Esophagus (tissue), 2 donors: ENCODE results near the gene ZBTB48. TPM values are rescaled to one million over a fixed set of nuclear protein-coding genes. Genes with fewer than 3 reads are reported as not detected.

Experiments
- H3K27ac ChIP-seq, 2 donors: one replicate each; pipeline ENCODE4 v1.5.1; 2013; ENCODE audit warnings: low read depth in 2 of 2, mild to moderate bottlenecking in 2 of 2, inconsistent platforms in 1 of 2, low read length in 1 of 2, moderate library complexity in 1 of 2
- H3K27me3 ChIP-seq, 2 donors: one replicate each; pipeline ENCODE4 v1.6.1; 2013; ENCODE audit warnings: low read length in 2 of 2, control low read depth in 1 of 2, mild to moderate bottlenecking in 1 of 2; ENCODE audit not compliant: insufficient read depth in 2 of 2, control insufficient read depth in 1 of 2
- H3K36me3 ChIP-seq, 2 donors: one replicate each; pipeline ENCODE4 v1.6.1; 2013; ENCODE audit warnings: low read length in 1 of 2; ENCODE audit not compliant: control insufficient read depth in 2 of 2, insufficient read depth in 2 of 2
- H3K4me1 ChIP-seq, 2 donors: one replicate each; pipeline ENCODE4 v1.6.1; 2013; ENCODE audit warnings: low read length in 1 of 2; ENCODE audit not compliant: control insufficient read depth in 2 of 2, insufficient read depth in 2 of 2
- H3K4me3 ChIP-seq, 2 donors: one replicate each; pipeline ENCODE4 v1.5.1; 2013; ENCODE audit warnings: low read length in 2 of 2, mild to moderate bottlenecking in 2 of 2, low read depth in 1 of 2, moderate library complexity in 1 of 2
- H3K9me3 ChIP-seq, 2 donors: one replicate each; pipeline ENCODE4 v1.6.1; 2013; ENCODE audit warnings: mild to moderate bottlenecking in 2 of 2, low read depth in 1 of 2, low read length in 1 of 2, moderate library complexity in 1 of 2; ENCODE audit not compliant: control insufficient read depth in 2 of 2, insufficient read depth in 1 of 2
- WGBS, 2 donors: extraction: QIAGEN DNeasy Blood & Tissue Kit; methylation state at CpG; one replicate each; pipeline ENCODE4 v1.1.7; 2013; 5-methylcytosine and 5-hydroxymethylcytosine counted together
- polyA plus RNA-seq, 2 donors: library from polyadenylated mRNA; stranded (reverse); fragments of 200-250 nt; gene quantifications; one replicate each; pipeline ENCODE4 v1.2.3, GENCODE V29; 2013
- donor health status: healthy with polysubstance abuse.
- donor health status: Bipolar disorder and iron deficiency.

The ZBTB48 gene
- polyA plus RNA-seq, 2 donors = 16.2 to 42.7 TPM

GRCh38 chr1:6581561-6582305, 1.9 kb downstream of the ZBTB48 start:
- WGBS, 2 donors = 59 to 66% methylated on average over 10 of the region's 10 CpGs
- Histone ChIP-seq H3K9me3 (no peaks in the 10 kb centered on the region), H3K27ac (peak overlapping the region in 1 of 2 donors; percentile 53), H3K36me3 (peaks cover 0 to 3% of the 10 kb centered on the region in 2 donors), H3K4me1 (peaks cover 9 to 12% of the 10 kb centered on the region in 2 donors), H3K27me3 (no peaks in the 10 kb centered on the region), H3K4me3 (no peak overlapping the region)

GRCh38 chr1:6582370-6582769, 2.6 kb downstream of the ZBTB48 start:
- Histone ChIP-seq H3K27me3 (no peaks in the 10 kb centered on the region), H3K4me3 (no peak overlapping the region), H3K9me3 (no peaks in the 10 kb centered on the region), H3K36me3 (peaks cover 0 to 3% of the 10 kb centered on the region in 2 donors), H3K4me1 (peaks cover 12 to 15% of the 10 kb centered on the region in 2 donors), H3K27ac (peak overlapping the region in 1 of 2 donors; percentile 53)
- WGBS, 2 donors = 68 to 81% methylated on average over 1 of the region's 1 CpG

- H3K4me3 ChIP-seq = no peak overlapping the region
- H3K27ac ChIP-seq = no peak overlapping the region
- H3K9me3 ChIP-seq = no peaks in the 10 kb centered on the region
- peaks cover 5 to 16% of the 10 kb centered on the region in 2 donors for H3K36me3 ChIP-seq
- WGBS, 2 donors = 65 to 68% methylated on average over 21 of the region's 21 CpGs
- peaks cover 17 to 31% of the 10 kb centered on the region in 2 donors for H3K4me1 ChIP-seq
- no peaks in the 10 kb centered on the region for H3K27me3 ChIP-seq
Measured at GRCh38 chr1:6584126-6585080, 4.6 kb downstream of the ZBTB48 start.

- 75 to 76% methylated on average over 12 of the region's 12 CpGs for WGBS, 2 donors
- no peaks in the 10 kb centered on the region for H3K9me3 ChIP-seq
- no peak overlapping the region for H3K27ac ChIP-seq
- H3K4me1 ChIP-seq = peaks cover 16 to 31% of the 10 kb centered on the region in 2 donors
- peaks cover 5 to 24% of the 10 kb centered on the region in 2 donors for H3K36me3 ChIP-seq
- no peaks in the 10 kb centered on the region for H3K27me3 ChIP-seq
- no peak overlapping the region for H3K4me3 ChIP-seq
Measured at GRCh38 chr1:6585081-6585722, 5.4 kb downstream of the ZBTB48 start.

- Histone ChIP-seq H3K27ac (no peak overlapping the region), H3K27me3 (no peaks in the 10 kb centered on the region), H3K9me3 (no peaks in the 10 kb centered on the region), H3K4me3 (no peak overlapping the region), H3K4me1 (peaks cover 16 to 26% of the 10 kb centered on the region in 2 donors), H3K36me3 (peaks cover 5 to 27% of the 10 kb centered on the region in 2 donors)
- 74 to 88% methylated on average over 7 of the region's 7 CpGs for WGBS, 2 donors
Measured at GRCh38 chr1:6585841-6586240, 6.0 kb downstream of the ZBTB48 start.

DNA sequence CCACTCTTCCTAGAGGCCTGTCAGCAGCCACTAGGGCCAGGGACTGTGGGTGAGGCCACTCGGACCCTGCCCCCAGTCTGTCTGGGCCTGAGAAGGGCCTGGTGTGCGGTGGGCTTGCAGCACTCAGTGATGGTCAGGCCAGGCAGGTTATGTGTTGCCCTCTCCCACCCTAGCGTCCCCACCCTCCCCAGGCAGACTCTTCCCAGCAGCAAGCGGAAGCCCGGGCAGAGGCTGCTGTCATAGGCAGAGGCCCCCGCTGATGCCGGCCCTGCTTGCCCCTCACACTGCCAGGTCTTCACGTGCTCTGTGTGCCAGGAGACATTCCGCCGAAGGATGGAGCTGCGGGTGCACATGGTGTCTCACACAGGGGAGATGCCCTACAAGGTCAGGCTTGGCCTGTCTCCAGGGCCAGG, 6.6 kb downstream of the ZBTB48 start:
- no peaks in the 10 kb centered on the region for H3K9me3 ChIP-seq
- H3K27ac ChIP-seq = no peak overlapping the region
- WGBS, 2 donors = 67 to 71% methylated on average over 11 of the region's 11 CpGs
- peaks cover 7 to 32% of the 10 kb centered on the region in 2 donors for H3K36me3 ChIP-seq
- H3K27me3 ChIP-seq = no peaks in the 10 kb centered on the region
- peaks cover 16 to 25% of the 10 kb centered on the region in 2 donors for H3K4me1 ChIP-seq
- H3K4me3 ChIP-seq = no peak overlapping the region

DNA sequence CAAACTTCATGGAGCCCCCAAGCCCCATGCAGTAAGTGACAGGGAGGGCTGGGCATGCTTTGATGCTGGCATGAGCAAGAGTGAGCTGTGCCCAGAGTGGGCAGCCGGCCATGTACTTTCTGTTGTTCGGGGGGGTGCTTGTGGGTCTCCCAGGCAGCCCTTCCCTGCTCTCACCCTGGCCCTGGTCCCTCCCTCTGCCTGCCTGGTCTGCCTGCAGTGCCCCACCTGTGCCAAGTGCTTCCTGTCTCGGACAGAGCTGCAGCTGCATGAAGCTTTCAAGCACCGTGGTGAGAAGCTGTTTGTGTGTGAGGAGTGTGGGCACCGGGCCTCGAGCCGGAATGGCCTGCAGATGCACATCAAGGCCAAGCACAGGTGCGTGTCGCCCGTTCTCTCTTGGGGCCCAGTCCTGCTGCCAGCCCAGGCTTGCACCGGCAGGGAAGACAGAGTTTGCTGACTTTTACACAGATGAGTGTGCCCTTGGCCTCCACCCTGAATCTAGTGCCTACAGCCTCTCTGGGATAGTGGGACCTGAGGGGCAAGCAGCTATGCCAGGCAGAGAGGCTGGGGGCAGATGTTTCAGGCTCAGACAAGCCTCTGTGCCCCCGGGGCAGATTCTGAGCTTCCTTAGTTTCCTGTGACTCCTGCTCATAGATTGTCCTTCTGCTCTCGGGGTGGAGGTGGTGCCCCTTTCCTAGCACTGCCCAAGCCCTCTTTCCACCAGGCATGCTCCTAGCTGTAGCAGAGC, 7.6 kb downstream of the ZBTB48 start:
- WGBS, 2 donors = 34 to 42% methylated on average over 13 of the region's 13 CpGs
- no peak overlapping the region for H3K4me3 ChIP-seq
- H3K36me3 ChIP-seq = peaks cover 8 to 40% of the 10 kb centered on the region in 2 donors
- no peaks in the 10 kb centered on the region for H3K9me3 ChIP-seq
- H3K27me3 ChIP-seq = no peaks in the 10 kb centered on the region
- H3K27ac ChIP-seq = peak overlapping the region; percentile 90 to 92
- H3K4me1 ChIP-seq = peaks cover 16 to 27% of the 10 kb centered on the region in 2 donors

DNA sequence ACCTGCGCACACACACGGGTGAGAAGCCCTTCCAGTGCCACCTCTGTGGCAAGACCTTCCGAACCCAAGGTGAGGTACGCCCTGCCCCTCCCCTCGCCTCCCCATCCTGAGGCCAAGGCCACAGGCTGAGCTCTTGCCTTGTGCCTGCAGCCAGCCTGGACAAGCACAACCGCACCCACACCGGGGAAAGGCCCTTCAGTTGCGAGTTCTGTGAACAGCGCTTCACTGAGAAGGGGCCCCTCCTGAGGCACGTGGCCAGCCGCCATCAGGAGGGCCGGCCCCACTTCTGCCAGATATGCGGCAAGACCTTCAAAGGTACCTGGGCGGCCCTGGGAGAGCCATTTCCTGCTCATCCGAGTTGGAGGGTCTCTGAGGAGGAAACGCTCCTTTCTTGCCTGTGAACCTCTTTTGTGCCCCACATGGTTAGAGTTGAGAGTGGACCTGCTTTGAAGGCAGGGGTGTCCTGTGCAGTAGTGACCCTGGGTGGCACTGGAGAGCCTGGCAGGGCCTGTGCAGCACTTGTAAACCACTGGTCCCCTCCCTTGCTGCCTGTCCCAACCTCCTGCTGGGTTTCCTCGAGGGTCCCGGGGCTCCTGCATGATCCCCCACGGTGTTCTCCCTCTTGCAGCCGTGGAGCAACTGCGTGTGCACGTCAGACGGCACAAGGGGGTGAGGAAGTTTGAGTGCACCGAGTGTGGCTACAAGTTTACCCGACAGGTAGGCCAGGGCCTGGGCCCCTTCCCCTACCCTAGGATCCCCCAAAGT, 8.5 kb downstream of the ZBTB48 start:
- H3K4me1 ChIP-seq = peaks cover 16 to 27% of the 10 kb centered on the region in 2 donors
- no peaks in the 10 kb centered on the region for H3K27me3 ChIP-seq
- no peak overlapping the region for H3K4me3 ChIP-seq
- H3K9me3 ChIP-seq = no peaks in the 10 kb centered on the region
- peaks cover 8 to 49% of the 10 kb centered on the region in 2 donors for H3K36me3 ChIP-seq
- H3K27ac ChIP-seq = peak overlapping the region; percentile 90 to 92
- WGBS, 2 donors = 57 to 62% methylated on average over 25 of the region's 25 CpGs
